ENCODE results near the gene EFEMP2.
A peak's percentile ranks its signal among the peaks of the same experiment; 100 is the strongest.

The EFEMP2 gene

DNA sequence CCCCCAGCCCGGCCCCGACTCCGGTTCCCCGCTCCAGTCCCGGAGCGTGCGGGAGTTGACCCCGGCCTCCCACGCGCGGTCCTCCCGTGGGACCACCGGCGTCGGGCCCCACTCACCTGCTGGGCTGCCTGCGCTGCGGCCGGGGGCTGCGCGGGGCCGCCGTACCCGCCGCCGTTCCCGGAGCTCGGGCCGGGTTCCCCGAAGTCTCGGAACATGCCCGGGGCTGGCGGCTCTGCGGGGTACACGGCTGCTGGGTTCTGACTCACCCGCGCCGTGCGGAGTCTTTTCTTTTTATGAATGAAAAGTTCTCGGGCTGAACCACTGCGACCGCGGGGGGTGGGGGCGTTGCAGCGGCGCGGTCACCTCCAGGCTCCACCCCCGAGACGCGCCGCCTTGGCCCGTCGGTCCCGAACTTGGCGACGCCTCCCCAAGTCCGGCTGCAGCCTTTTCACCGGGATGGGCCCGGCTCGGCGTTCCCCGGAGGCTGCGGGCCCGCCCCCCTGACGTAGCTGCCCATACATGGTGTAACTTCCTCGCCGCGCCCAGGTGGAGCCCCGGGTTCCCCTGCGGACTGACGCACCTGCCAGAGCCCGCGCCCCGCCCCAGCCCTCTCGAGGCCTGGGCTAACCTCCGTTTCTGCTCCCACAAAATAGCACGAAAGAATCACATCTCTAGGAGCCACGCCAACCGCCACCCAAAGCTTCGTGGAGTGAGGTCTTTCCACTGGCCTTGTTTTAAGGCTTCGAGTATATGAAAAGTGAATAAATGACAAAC is 27.7 kb upstream of the EFEMP2 start, which contains the start of gene FOSL1:
TSS of gene FOSL1 (minus strand) at position 264 of the 774 bp plus-strand sequence. CDS start at position 215, 49 bp downstream.
- H3K4me3 ChIP-seq (ENCODE audit: low read length), result peak within 1 kb of the TSS; percentile 88
- TF ChIP-seq, protein P1, sequence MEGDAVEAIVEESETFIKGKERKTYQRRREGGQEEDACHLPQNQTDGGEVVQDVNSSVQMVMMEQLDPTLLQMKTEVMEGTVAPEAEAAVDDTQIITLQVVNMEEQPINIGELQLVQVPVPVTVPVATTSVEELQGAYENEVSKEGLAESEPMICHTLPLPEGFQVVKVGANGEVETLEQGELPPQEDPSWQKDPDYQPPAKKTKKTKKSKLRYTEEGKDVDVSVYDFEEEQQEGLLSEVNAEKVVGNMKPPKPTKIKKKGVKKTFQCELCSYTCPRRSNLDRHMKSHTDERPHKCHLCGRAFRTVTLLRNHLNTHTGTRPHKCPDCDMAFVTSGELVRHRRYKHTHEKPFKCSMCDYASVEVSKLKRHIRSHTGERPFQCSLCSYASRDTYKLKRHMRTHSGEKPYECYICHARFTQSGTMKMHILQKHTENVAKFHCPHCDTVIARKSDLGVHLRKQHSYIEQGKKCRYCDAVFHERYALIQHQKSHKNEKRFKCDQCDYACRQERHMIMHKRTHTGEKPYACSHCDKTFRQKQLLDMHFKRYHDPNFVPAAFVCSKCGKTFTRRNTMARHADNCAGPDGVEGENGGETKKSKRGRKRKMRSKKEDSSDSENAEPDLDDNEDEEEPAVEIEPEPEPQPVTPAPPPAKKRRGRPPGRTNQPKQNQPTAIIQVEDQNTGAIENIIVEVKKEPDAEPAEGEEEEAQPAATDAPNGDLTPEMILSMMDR (conservative IDR thresholded peaks at IDR 0.05; ENCODE audit: low read depth, low read length), result no peak
- peak; percentile 85 for DNase-seq (ENCODE audit: low read depth)

DNA sequence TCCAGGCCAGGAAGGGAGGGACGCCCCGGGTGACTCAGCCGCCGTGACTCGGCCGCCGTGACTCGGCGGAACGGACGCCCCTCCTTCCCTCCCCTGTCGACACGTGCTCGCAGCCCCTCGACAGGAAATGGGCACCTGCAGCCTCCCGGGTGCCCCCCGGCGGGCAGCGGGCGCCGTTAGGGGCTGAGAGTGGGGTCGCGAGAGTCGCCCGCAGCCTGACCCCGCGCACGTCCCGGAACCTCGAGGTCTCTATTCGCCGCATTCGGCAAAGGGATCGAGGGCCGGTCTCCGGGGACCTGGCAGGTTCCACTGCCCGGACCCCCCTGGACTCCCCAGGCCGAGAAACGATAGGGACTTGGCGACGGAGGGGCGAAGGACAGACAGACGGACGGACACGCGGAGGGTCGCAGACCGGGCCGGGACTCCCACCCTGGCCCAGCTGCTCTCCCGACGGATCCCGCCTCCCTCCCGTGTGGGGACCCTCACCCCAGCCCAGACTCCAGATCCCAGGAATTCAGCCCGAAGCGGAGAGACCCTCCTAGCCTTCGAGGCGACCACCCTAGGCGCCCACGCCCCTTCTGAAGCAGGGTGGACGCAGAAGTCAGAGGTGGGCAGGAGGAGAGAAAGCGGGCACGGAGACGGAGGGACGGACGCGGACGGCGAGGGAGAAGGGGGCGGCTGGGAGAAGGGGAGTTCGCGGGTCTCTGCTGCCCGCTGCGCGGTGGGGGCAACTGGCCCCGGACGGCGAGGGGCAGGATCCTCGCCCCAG is 26.9 kb upstream of the EFEMP2 start:
- no peak for DNase-seq (ENCODE audit: low read depth)
- TF ChIP-seq, protein P1 (conservative IDR thresholded peaks at IDR 0.05; ENCODE audit: low read depth, low read length), result no peak
- peak overlapping the region; percentile 88 for H3K4me3 ChIP-seq (ENCODE audit: low read length)

DNA sequence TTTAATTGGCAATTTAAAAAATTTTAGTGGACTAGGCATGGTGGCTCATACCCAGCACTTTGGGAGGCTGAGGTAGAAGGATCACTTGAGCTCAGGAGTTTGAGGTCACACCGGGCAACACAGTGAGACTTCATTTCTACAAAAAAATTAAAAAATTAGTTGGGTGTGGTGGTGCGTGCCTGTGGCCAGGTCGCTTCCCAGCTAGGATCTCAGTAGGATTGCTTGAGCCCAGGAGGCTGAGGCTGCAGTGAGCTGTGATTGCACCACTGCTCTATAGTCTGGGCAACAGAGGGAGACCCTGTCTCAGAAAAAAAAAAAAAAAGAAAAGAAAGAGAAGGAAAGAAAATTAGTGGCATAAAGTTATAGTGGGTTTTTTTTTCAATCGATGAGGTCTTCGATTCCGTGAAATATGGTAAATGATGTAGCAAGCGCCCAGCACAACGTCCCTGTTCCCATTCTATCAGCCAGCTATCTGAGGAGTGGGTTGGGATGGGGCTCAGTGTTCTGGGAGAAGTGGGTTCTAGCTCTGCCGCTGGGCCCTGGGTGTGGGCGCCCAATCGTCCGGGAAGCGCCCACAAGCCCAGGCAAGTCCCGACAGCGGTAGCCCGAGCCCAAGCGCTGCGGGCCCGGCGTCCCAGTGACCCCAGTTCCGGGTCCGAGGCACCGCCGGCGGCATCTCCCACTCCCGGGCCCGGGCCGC is 26.2 kb upstream of the EFEMP2 start:
- DNase-seq (ENCODE audit: low read depth), result no peak
- H3K4me3 ChIP-seq (ENCODE audit: low read length), result peak overlapping the region; percentile 88
- TF ChIP-seq, protein P1 (conservative IDR thresholded peaks at IDR 0.05; ENCODE audit: low read depth, low read length), result no peak

DNA sequence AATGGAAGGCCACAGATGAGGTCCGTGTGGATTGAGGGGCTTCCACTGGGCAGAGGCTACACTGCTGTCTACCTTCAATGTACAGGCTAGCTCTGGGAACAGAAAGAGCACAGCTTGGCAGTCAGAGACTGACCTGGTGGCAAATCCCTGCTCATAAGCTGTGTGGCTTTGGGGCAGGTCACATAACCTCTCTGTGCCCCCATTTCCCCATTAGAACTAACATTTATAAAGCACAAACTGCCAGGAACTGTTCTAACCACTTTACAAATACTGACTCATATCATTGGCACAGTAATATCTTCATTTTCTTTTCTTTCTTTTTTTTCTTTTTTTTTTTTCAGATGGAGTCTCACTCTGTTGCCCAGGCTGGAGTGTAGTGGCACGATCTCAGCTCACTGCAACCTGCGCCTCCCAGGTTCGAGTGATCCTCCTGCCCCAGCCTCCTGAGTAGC is 24.4 kb upstream of the EFEMP2 start:
- TF ChIP-seq, protein P1 (conservative IDR thresholded peaks at IDR 0.05; ENCODE audit: low read depth, low read length), result no peak
- no peak for DNase-seq (ENCODE audit: low read depth)
- no peak overlapping the region for H3K4me3 ChIP-seq (ENCODE audit: low read length)

DNA sequence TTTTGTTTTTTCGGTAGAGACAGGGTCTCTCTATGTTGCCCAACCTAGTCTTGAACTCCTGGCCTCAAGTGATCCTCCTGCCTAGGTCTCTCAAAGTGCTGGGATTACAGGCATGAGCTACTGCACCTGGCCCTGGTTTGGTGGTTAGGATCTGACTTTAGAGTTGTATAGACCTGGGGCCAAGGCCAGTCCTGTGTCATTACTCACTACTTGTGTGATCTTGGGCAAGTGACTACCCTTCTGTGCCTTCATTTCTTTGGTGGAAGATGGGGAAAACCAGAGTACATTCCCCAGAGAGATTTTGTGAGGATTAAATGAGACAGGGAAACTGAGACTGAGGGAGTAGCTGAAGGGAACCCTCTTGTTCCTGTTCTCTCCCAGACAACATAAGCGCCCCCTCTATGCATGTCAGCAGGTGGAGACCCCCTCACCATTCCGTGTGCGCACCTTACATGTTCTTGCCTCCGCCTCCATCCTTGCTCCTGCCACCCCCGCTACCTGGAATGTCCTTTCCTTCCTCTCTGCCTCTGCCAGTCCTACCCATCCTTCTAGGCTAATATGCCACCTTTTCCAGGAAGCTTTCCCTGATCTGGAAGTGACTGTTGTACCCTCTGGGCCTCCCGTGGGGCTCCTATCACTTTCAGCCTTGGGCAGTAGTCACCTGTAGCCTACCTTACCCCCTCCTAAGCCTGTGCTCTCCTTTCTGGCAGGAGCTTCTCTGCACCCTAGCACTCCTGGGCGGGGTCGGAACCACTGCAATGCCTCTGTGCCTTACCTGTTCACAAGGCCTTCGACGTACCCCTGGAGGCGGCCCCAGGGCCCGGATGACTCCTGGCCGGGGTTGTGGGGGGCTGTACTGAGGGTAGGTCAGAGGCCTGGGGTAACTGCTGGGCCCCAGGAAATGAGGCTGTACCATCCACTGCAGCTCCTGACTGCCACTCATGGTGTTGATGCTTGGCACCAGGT is 23.7 kb upstream of the EFEMP2 start:
- no peak for DNase-seq (ENCODE audit: low read depth)
- H3K4me3 ChIP-seq (ENCODE audit: low read length), result no peak overlapping the region
- TF ChIP-seq, protein P1 (conservative IDR thresholded peaks at IDR 0.05; ENCODE audit: low read depth, low read length), result no peak

DNA sequence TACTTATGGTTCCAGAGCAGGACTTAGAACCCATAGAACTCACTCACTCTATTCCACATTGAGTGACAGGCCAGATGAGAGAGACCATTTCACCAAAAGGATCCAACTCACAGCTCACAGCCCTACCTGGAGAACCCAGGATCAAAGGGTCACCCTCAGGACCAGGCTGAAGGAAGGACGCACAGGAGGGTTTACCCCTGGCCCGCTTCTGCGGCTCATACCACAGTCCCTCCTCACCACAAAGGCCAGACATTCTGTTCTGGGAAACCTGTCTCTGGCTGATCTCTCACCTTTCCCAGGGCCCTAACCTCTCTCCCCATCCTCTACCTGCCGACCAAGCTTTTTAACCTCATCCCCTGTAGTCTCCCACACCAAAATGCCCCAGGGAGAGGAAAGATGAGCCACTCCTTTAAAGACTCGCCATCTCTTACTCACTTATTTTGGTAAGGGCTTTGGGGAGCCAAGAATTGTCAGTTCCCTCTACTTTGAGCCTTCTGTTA is 22.9 kb upstream of the EFEMP2 start:
- no peak for DNase-seq (ENCODE audit: low read depth)
- TF ChIP-seq, protein P1 (conservative IDR thresholded peaks at IDR 0.05; ENCODE audit: low read depth, low read length), result no peak
- no peak overlapping the region for H3K4me3 ChIP-seq (ENCODE audit: low read length)

Measured in retinal pigment epithelial cell (primary cell).